GM18951 (cell line): ENCODE measurements around the gene PYGB.

Experiments
- POLR2A ChIP-seq: IDR thresholded peaks from 4 replicates; pipeline ENCODE4 v1.6.1; 2011; ENCODE audit warnings: mild to moderate bottlenecking; ENCODE audit not compliant: insufficient read length, insufficient read depth; ENCODE audit errors: extremely low read depth
- in situ Hi-C: fragments of 300-500 bp; cut with MboI; formaldehyde crosslinking; loops from one replicate; pipeline ENCODE4 v1.12.0; 2022; ENCODE audit warnings: low sequenced_read_pairs, mixed read lengths, inconsistent platforms; ENCODE audit not compliant: unreplicated experiment

Gene PYGB

GRCh38 chr20:25287631-25288290, 39.9 kb downstream of the PYGB start:
- TF ChIP-seq POLR2A, result no peak
- in situ Hi-C loops, result no loop called here

- in situ Hi-C loops, result no loop called here
- TF ChIP-seq POLR2A, result no peak
Observed at GRCh38 chr20:25288291-25289181, 40.7 kb downstream of the PYGB start.

GRCh38 chr20:25289886-25290597, 42.2 kb downstream of the PYGB start:
- no peak for TF ChIP-seq POLR2A
- in situ Hi-C loops, result no loop called here

- TF ChIP-seq POLR2A, result no peak
- in situ Hi-C loops, result no loop called here
Observed at GRCh38 chr20:25290646-25291431, 43.0 kb downstream of the PYGB start.

GRCh38 chr20:25291432-25292133, 43.7 kb downstream of the PYGB start:
- in situ Hi-C loops, result no loop called here
- no peak for TF ChIP-seq POLR2A

GRCh38 chr20:25292176-25292891, 44.4 kb downstream of the PYGB start:
- in situ Hi-C loops, result no loop called here
- TF ChIP-seq POLR2A, result no peak

GRCh38 chr20:25293507-25293906, 45.6 kb downstream of the PYGB start:
- TF ChIP-seq POLR2A, result no peak
- in situ Hi-C loops, result no loop called here

- no peak for TF ChIP-seq POLR2A
- in situ Hi-C loops, result no loop called here
Observed at GRCh38 chr20:25293910-25294458, 46.1 kb downstream of the PYGB start.

GRCh38 chr20:25294459-25295385, 46.8 kb downstream of the PYGB start:
- TF ChIP-seq POLR2A, result peak; percentile 28
- in situ Hi-C loops, result no loop called here

- no peak for TF ChIP-seq POLR2A
- in situ Hi-C loops, result no loop called here
Observed at GRCh38 chr20:25295386-25296093, 47.7 kb downstream of the PYGB start.
